ENCODE data around the gene RNF130.

The RNF130 gene

GRCh38 chr5:180045889-180046499, 25.6 kb downstream of the RNF130 start (continued):
- TF ChIP-seq ZNF529 (tag by site-specific recombination; IDR thresholded peaks at IDR 0.05; ENCODE audit: insufficient replicate concordance) (peak; percentile 79), ZNF610 (tag by site-specific recombination; IDR thresholded peaks at IDR 0.05; ENCODE audit: borderline replicate concordance) (peak; percentile 76; the same call in 1 of the 2 replicates), WT1 (tag by site-specific recombination; IDR thresholded peaks at IDR 0.05) (no peak)

GRCh38 chr5:180043377-180043776, 28.2 kb downstream of the RNF130 start:
- no peak for TF ChIP-seq ZNF473 (tag by site-specific recombination; IDR thresholded peaks at IDR 0.05)
- no peak for TF ChIP-seq ZNF37A (tag by site-specific recombination; IDR thresholded peaks at IDR 0.05)
- no peak for TF ChIP-seq SETDB1 (IDR thresholded peaks at IDR 0.05; ENCODE audit: insufficient read length, low read length)
- TF ChIP-seq EGR2 (tag by site-specific recombination; IDR thresholded peaks at IDR 0.05; ENCODE audit: low read depth): no peak
- no peak for TF ChIP-seq KLF17 (tag by site-specific recombination; IDR thresholded peaks at IDR 0.05)
- no peak for TF ChIP-seq ZNF350 (tag by site-specific recombination; IDR thresholded peaks at IDR 0.05)
- TF ChIP-seq ZNF449 (tag by site-specific recombination; IDR thresholded peaks at IDR 0.05): no peak
- no peaks in the 10 kb centered on the region for H3K9me3 ChIP-seq (ENCODE audit: control insufficient read depth, insufficient read depth, low read depth, low read length)
- CTCF ChIA-PET: no interaction called here

GRCh38 chr5:180041301-180042274, 30.0 kb downstream of the RNF130 start:
- Histone ChIP-seq H3K4me1 (ENCODE audit: control insufficient read depth, insufficient read depth, low read length) (no peaks in the 10 kb centered on the region), H3K27ac (ENCODE audit: extremely low read depth, low read depth, low read length) (no peak overlapping the region), H3K36me3 (ENCODE audit: control insufficient read depth in 2 of 2, insufficient read depth in 1 of 2, low read length in 2 of 2) (peaks cover 4 to 14% of the 10 kb centered on the region in 2 experiments; a peak in 2 of 3 replicates), H3K9me3 (ENCODE audit: control insufficient read depth, insufficient read depth, low read depth, low read length) (no peaks in the 10 kb centered on the region), H3K4me3 (ENCODE audit: low read depth, low read length) (no peak overlapping the region)
- CTCF ChIA-PET: no interaction called here
- POLR2A ChIA-PET: no interaction called here
- TF ChIP-seq BCL6B (tag by site-specific recombination; IDR thresholded peaks at IDR 0.05) (no peak), ZNF791 (tag by site-specific recombination; IDR thresholded peaks at IDR 0.05) (no peak), HOXA7 (CRISPR knock-in tag; IDR thresholded peaks at IDR 0.05; ENCODE audit: borderline replicate concordance) (no peak), OVOL3 (tag by site-specific recombination; IDR thresholded peaks at IDR 0.05) (no peak), ZNF518A (tag by site-specific recombination; conservative IDR thresholded peaks at IDR 0.05; ENCODE audit: low read depth) (no peak), HOXC10 (CRISPR knock-in tag; IDR thresholded peaks at IDR 0.05) (no peak), ZBTB6 (tag by site-specific recombination; IDR thresholded peaks at IDR 0.05) (no peak), PATZ1 (tag by site-specific recombination; IDR thresholded peaks at IDR 0.05) (no peak), ZFHX2 (tag by site-specific recombination; conservative IDR thresholded peaks at IDR 0.05) (no peak)

More at GRCh38 chr5:180043377-180043776, 28.2 kb downstream of the RNF130 start:
- POLR2A ChIA-PET: no interaction called here
- Histone ChIP-seq H3K4me3 (ENCODE audit: low read depth, low read length) (no peak overlapping the region), H3K27ac (ENCODE audit: extremely low read depth, low read depth, low read length) (no peak overlapping the region), H3K36me3 (ENCODE audit: control insufficient read depth in 2 of 2, insufficient read depth in 1 of 2, low read length in 2 of 2) (no peaks in the 10 kb centered on the region), H3K4me1 (ENCODE audit: control insufficient read depth, insufficient read depth, low read length) (no peaks in the 10 kb centered on the region)

Measured in HEK293 (cell line).